LNCAP (cell line): ENCODE measurements around the gene KRT77.

ENCODE experiments used
- CTCF ChIP-seq: fragments of 450-650 bp; IDR thresholded peaks from 2 replicates; pipeline ENCODE4 v1.5.1; 2017; ENCODE audit warnings: mild to moderate bottlenecking

Gene KRT77

GRCh38 chr12:52742822-52743457, 39.6 kb upstream of the KRT77 start:
- TF ChIP-seq CTCF = no peak

- no peak for TF ChIP-seq CTCF
Observed at GRCh38 chr12:52742196-52742580, 38.9 kb upstream of the KRT77 start.

- TF ChIP-seq CTCF = no peak
Observed at GRCh38 chr12:52741375-52742195, 38.3 kb upstream of the KRT77 start.

- no peak for TF ChIP-seq CTCF
Observed at GRCh38 chr12:52740584-52740983, 37.3 kb upstream of the KRT77 start.

- TF ChIP-seq CTCF = no peak
Observed at GRCh38 chr12:52739963-52740362, 36.6 kb upstream of the KRT77 start.

GRCh38 chr12:52735816-52736632, 32.7 kb upstream of the KRT77 start:
- TF ChIP-seq CTCF = no peak

- no peak for TF ChIP-seq CTCF
Observed at GRCh38 chr12:52735106-52735505, 31.8 kb upstream of the KRT77 start.
